Mammary epithelial cell (primary cell): ENCODE results near the gene ST8SIA5.

Experiments used
- EZH2 ChIP-seq: IDR thresholded peaks from 2 replicates; pipeline ENCODE4 v1.6.1; 2012; ENCODE audit warnings: low read length, inconsistent platforms, borderline replicate concordance
- TF ChIP-seq, protein P1 (sequence below), 2 donors: IDR thresholded peaks in 1 of 2; conservative IDR thresholded peaks in 1 of 2; 2 replicates each; pipeline ENCODE4 v1.5.1; 2011 to 2012; ENCODE audit warnings: inconsistent platforms in 2 of 2, low read length in 2 of 2, mild to moderate bottlenecking in 2 of 2, control low read depth in 1 of 2, low read depth in 1 of 2; ENCODE audit not compliant: insufficient read depth in 1 of 2; ENCODE audit errors: extremely low read depth in 1 of 2

DNA sequence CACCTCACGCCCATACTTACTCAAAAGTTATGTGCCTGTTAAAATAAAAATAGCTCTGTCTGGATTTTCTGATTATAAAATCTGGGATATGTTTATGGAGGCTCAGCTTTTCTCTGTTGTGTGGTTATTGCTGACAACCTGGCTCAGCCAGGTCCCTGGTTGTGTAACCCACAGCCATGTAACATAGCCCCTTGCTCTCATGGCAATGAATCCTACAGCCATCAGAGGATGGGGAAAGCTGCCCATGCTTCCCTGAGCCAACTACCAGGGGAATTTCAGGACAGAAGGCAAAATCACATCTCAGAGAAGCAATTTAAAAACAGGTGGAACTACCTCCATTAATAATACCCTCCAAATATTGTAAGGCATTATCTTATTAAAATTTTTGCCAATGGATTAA, 29.7 kb downstream of the ST8SIA5 start:
- TF ChIP-seq, protein P1, sequence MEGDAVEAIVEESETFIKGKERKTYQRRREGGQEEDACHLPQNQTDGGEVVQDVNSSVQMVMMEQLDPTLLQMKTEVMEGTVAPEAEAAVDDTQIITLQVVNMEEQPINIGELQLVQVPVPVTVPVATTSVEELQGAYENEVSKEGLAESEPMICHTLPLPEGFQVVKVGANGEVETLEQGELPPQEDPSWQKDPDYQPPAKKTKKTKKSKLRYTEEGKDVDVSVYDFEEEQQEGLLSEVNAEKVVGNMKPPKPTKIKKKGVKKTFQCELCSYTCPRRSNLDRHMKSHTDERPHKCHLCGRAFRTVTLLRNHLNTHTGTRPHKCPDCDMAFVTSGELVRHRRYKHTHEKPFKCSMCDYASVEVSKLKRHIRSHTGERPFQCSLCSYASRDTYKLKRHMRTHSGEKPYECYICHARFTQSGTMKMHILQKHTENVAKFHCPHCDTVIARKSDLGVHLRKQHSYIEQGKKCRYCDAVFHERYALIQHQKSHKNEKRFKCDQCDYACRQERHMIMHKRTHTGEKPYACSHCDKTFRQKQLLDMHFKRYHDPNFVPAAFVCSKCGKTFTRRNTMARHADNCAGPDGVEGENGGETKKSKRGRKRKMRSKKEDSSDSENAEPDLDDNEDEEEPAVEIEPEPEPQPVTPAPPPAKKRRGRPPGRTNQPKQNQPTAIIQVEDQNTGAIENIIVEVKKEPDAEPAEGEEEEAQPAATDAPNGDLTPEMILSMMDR (conservative IDR thresholded peaks at IDR 0.05 in 1 of 2, IDR thresholded peaks at IDR 0.05 in 1 of 2; ENCODE audit: extremely low read depth in 1 of 2, insufficient read depth in 1 of 2, low read depth in 1 of 2, low read length in 2 of 2) = no peak
- no peak for TF ChIP-seq EZH2
